ENCODE measurements around the gene LRRC61.
"Not testable (repeated sequence)": the region's sequence is repeated elsewhere in the genome, so short reads cannot be mapped to it uniquely, and the experiment has no call there.

LRRC61 gene

DNA sequence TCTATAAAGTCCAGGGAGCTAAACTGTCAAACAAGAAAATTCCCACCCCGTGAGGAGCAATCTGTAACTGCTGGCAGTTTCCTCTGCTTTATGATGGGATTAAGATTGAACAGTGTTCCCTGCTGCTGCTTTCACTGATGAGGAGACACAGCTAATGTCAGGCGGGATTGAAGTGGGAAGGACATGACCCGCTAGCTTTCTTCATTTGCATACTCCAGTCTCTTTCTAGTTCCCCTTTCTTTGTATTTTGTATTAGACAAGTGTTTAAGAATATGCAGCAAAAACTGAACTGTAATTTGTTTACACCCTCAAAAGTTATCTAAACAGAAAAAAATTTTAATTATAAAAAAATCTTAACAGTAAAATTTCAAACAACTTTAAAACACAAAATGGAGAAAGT lies 40.0 kb upstream of the LRRC61 start:
- H3K9me3 ChIP-seq (ENCODE audit: insufficient read depth, low read depth, low read length); H4K91ac ChIP-seq (ENCODE audit: low read depth, low read length); H2AFZ ChIP-seq (ENCODE audit: insufficient read depth, low read length, poor library complexity); H3K27me3 ChIP-seq (ENCODE audit: insufficient read depth, low read length); H2AK5ac ChIP-seq (ENCODE audit: low read length); H2BK12ac ChIP-seq (ENCODE audit: low read length); H3K23ac ChIP-seq (ENCODE audit: low read length); H4K12ac ChIP-seq (ENCODE audit: low read depth, low read length); H3K4me2 ChIP-seq (ENCODE audit: low read length); H3K18ac ChIP-seq (ENCODE audit: low read length); H3K36me3 ChIP-seq (ENCODE audit: control insufficient read depth in 1 of 2, insufficient read depth in 2 of 2, low read length in 2 of 2); H3K27ac ChIP-seq (ENCODE audit: low read depth, low read length); H3K4me1 ChIP-seq (ENCODE audit: control insufficient read depth in 1 of 2, insufficient read depth in 2 of 2, low read length in 2 of 2); H3K79me2 ChIP-seq (ENCODE audit: control insufficient read depth, insufficient read depth, low read length, poor library complexity); DNase-seq; H3K79me1 ChIP-seq (ENCODE audit: low read length); H3K14ac ChIP-seq (ENCODE audit: low read length); H3K9ac ChIP-seq (ENCODE audit: low read length); H2BK120ac ChIP-seq (ENCODE audit: insufficient read depth, low read length, poor library complexity); H3K4ac ChIP-seq (ENCODE audit: low read depth, low read length); H4K8ac ChIP-seq (ENCODE audit: low read depth, low read length); H3K4me3 ChIP-seq (ENCODE audit: low read depth, low read length); H2BK5ac ChIP-seq (ENCODE audit: low read depth, low read length, poor library complexity): not testable (repeated sequence)
- no CpG with 5 or more reads among the region's 3 CpGs for WGBS (ENCODE audit: extremely low coverage, insufficient coverage, insufficient read length)

DNA sequence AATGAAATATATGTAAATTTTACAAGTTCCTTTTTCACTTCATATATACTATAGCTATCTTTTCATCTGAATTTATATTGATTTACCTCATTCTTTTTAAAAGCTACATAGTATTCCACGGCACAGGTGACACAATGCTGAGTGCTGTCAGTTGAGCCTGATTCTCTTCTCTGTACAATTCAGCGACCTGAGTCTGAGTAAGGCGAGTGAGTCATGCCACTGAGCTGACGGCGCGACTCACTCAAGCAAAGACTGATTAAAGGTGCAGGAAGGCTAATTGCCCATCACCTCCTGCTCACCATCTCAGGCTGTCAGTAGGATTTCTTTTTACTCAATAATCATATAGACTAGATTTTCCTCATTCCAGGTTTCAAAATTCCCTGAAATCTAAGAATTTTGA lies 39.5 kb upstream of the LRRC61 start:
- not testable (repeated sequence) for H2BK120ac ChIP-seq (ENCODE audit: insufficient read depth, low read length, poor library complexity); H4K12ac ChIP-seq (ENCODE audit: low read depth, low read length); H2BK12ac ChIP-seq (ENCODE audit: low read length); H3K27ac ChIP-seq (ENCODE audit: low read depth, low read length); H3K9me3 ChIP-seq (ENCODE audit: insufficient read depth, low read depth, low read length); H3K9ac ChIP-seq (ENCODE audit: low read length); H3K14ac ChIP-seq (ENCODE audit: low read length); H3K4me3 ChIP-seq (ENCODE audit: low read depth, low read length); H4K91ac ChIP-seq (ENCODE audit: low read depth, low read length); H3K36me3 ChIP-seq (ENCODE audit: control insufficient read depth in 1 of 2, insufficient read depth in 2 of 2, low read length in 2 of 2); H3K4me2 ChIP-seq (ENCODE audit: low read length); H2AFZ ChIP-seq (ENCODE audit: insufficient read depth, low read length, poor library complexity); H3K27me3 ChIP-seq (ENCODE audit: insufficient read depth, low read length); H3K4ac ChIP-seq (ENCODE audit: low read depth, low read length); H3K18ac ChIP-seq (ENCODE audit: low read length); H4K8ac ChIP-seq (ENCODE audit: low read depth, low read length); H2BK5ac ChIP-seq (ENCODE audit: low read depth, low read length, poor library complexity); DNase-seq; H3K79me1 ChIP-seq (ENCODE audit: low read length); H3K23ac ChIP-seq (ENCODE audit: low read length); H3K4me1 ChIP-seq (ENCODE audit: control insufficient read depth in 1 of 2, insufficient read depth in 2 of 2, low read length in 2 of 2); H3K79me2 ChIP-seq (ENCODE audit: control insufficient read depth, insufficient read depth, low read length, poor library complexity); H2AK5ac ChIP-seq (ENCODE audit: low read length)
- WGBS (ENCODE audit: extremely low coverage, insufficient coverage, insufficient read length), result no CpG with 5 or more reads among the region's 6 CpGs

DNA sequence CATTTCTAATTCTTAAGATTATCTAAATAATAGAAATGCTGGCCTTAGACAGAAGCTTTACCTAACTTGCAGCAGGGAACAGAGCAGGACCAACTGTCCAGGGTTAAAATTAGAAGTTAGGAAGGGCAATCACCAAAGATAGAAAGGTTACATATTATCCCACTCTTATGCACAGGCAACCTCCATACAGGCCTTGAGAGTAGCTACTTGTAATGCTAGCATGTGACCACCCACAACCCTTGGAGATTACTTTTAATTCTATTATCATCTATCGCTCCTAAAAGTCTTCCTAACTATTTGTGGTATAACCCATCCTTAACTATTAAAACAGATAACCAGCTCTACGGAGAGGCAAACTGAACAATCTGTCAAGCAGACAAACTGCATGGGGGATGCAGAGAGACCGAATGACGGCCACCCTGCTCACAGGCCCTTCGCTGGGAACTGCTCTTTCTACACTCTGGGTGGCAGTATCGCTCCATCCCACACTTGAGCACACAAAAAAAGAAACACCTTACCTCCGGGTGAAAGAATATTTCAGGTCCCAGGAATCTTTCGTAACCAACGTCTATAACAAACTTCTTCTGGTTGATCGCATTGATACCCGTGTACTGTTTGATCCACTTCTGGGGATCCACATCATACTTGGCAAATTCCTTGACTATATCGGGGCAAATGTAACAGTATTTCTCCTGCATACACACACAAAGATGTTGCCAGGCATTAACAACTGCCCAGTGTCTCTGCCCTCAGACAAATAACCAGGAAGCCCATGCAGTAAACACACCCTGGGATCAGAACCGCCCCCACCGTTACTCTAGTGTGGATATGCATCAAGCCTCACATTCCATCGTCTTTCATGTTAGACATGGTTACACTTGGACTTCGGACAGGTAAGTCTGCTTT lies 37.1 kb upstream of the LRRC61 start:
- no CpG with 5 or more reads among the region's 16 CpGs for WGBS (ENCODE audit: extremely low coverage, insufficient coverage, insufficient read length)
- H3K4me1 ChIP-seq (ENCODE audit: control insufficient read depth in 1 of 2, insufficient read depth in 2 of 2, low read length in 2 of 2); H2BK5ac ChIP-seq (ENCODE audit: low read depth, low read length, poor library complexity); H4K91ac ChIP-seq (ENCODE audit: low read depth, low read length); H3K4me3 ChIP-seq (ENCODE audit: low read depth, low read length); H3K79me1 ChIP-seq (ENCODE audit: low read length); H3K23ac ChIP-seq (ENCODE audit: low read length); H3K79me2 ChIP-seq (ENCODE audit: control insufficient read depth, insufficient read depth, low read length, poor library complexity); H3K4ac ChIP-seq (ENCODE audit: low read depth, low read length); H3K36me3 ChIP-seq (ENCODE audit: control insufficient read depth in 1 of 2, insufficient read depth in 2 of 2, low read length in 2 of 2); H2BK12ac ChIP-seq (ENCODE audit: low read length); H2AK5ac ChIP-seq (ENCODE audit: low read length); H4K12ac ChIP-seq (ENCODE audit: low read depth, low read length); H3K18ac ChIP-seq (ENCODE audit: low read length); H3K27me3 ChIP-seq (ENCODE audit: insufficient read depth, low read length); H3K9me3 ChIP-seq (ENCODE audit: insufficient read depth, low read depth, low read length); H3K9ac ChIP-seq (ENCODE audit: low read length); H3K14ac ChIP-seq (ENCODE audit: low read length); H3K27ac ChIP-seq (ENCODE audit: low read depth, low read length); H3K4me2 ChIP-seq (ENCODE audit: low read length); H2AFZ ChIP-seq (ENCODE audit: insufficient read depth, low read length, poor library complexity); H2BK120ac ChIP-seq (ENCODE audit: insufficient read depth, low read length, poor library complexity); H4K8ac ChIP-seq (ENCODE audit: low read depth, low read length): not testable (repeated sequence)
- DNase-seq, result peak in 1 of 2 donors; percentile 45

DNA sequence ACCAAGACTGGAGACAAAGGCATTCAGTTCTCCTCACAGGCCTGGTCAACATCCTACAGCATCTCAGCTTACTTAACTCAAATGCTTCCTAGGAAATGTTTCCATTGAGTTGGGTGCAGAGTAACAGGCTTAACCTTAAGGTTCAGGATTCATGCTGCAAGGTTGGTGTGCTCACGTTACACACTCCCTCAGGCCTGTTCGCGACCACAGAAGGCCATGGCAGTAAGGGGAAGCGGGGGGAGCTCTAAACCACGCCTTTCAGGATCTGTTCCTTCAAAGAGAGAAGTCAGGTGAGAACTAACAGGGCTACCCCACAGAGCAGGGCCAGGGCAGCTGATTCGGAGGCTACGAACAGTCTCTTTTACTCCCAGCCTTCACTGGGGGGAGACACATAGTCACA lies 35.3 kb upstream of the LRRC61 start:
- H3K27me3 ChIP-seq (ENCODE audit: insufficient read depth, low read length); H2AFZ ChIP-seq (ENCODE audit: insufficient read depth, low read length, poor library complexity); DNase-seq; H3K36me3 ChIP-seq (ENCODE audit: control insufficient read depth in 1 of 2, insufficient read depth in 2 of 2, low read length in 2 of 2); H3K79me1 ChIP-seq (ENCODE audit: low read length); H3K4me3 ChIP-seq (ENCODE audit: low read depth, low read length); H3K9me3 ChIP-seq (ENCODE audit: insufficient read depth, low read depth, low read length); H3K79me2 ChIP-seq (ENCODE audit: control insufficient read depth, insufficient read depth, low read length, poor library complexity); H2BK5ac ChIP-seq (ENCODE audit: low read depth, low read length, poor library complexity); H3K4me2 ChIP-seq (ENCODE audit: low read length); H3K4ac ChIP-seq (ENCODE audit: low read depth, low read length); H3K9ac ChIP-seq (ENCODE audit: low read length); H3K23ac ChIP-seq (ENCODE audit: low read length); H3K18ac ChIP-seq (ENCODE audit: low read length); H3K27ac ChIP-seq (ENCODE audit: low read depth, low read length); H4K8ac ChIP-seq (ENCODE audit: low read depth, low read length); H4K12ac ChIP-seq (ENCODE audit: low read depth, low read length); H3K4me1 ChIP-seq (ENCODE audit: control insufficient read depth in 1 of 2, insufficient read depth in 2 of 2, low read length in 2 of 2): not testable (repeated sequence)
- Histone ChIP-seq H3K14ac (ENCODE audit: low read length) (peak overlapping the region; percentile 67), H2BK12ac (ENCODE audit: low read length) (peak overlapping the region; percentile 87), H2BK120ac (ENCODE audit: insufficient read depth, low read length, poor library complexity) (peak overlapping the region; percentile 87), H2AK5ac (ENCODE audit: low read length) (peak overlapping the region; percentile 70), H4K91ac (ENCODE audit: low read depth, low read length) (peak overlapping the region; percentile 82)
- WGBS (ENCODE audit: extremely low coverage, insufficient coverage, insufficient read length), result no CpG with 5 or more reads among the region's 7 CpGs

All from trophoblast cell (in vitro differentiated cells and primary cell).